Measurements from ENCODE around the gene TENM4. TPM values are rescaled to one million over a fixed set of nuclear protein-coding genes. Genes with fewer than 3 reads are reported as not detected.

The TENM4 gene
- polyA plus RNA-seq, 1 of the 3 experiments (the other 2 are of a cell fraction), result 16.7 TPM

- no peak for TF ChIP-seq ZBTB33 (IDR thresholded peaks at IDR 0.05; ENCODE audit: borderline replicate concordance, low read depth)
These were observed 105.1 kb downstream of the TENM4 start (continued) for GRCh38 chr11:79335681-79336080.

- WGBS (ENCODE audit: low lambda C conversion rate), result 98% methylated on average over 2 of the region's 2 CpGs
- POLR2A ChIA-PET, result interaction anchor here (1.3 kb wide), 1 partner anchor 11 kb away, joined by 4 read pairs; no protein-coding TSS in a partner anchor
These were observed 107.5 kb downstream of the TENM4 start for GRCh38 chr11:79333355-79333754.

More at GRCh38 chr11:79333355-79333754, 107.5 kb downstream of the TENM4 start:
- H3K9ac ChIP-seq, result no peak overlapping the region
- H3K79me2 ChIP-seq (ENCODE audit: insufficient read depth), result 0 out of 2 replicates have a peak, but pooled peaks cover 2% of the 10 kb centered on the region
- H4K20me1 ChIP-seq (ENCODE audit: insufficient read depth), result peaks cover 19% of the 10 kb centered on the region
- no peak overlapping the region for H3K4me3 ChIP-seq (ENCODE audit: low read depth in 2 of 2, low read length in 1 of 2)
- peaks cover 0 to 25% of the 10 kb centered on the region in 2 experiments; a peak in 2 of 4 replicates for H3K4me1 ChIP-seq (ENCODE audit: control insufficient read depth in 1 of 2, insufficient read depth in 2 of 2, low read depth in 1 of 2, low read length in 1 of 2)
- CTCF ChIA-PET, result interaction anchor here (1.0 to 1.1 kb wide), 2 partner anchors 17 to 22 kb away, joined by 3 read pairs; no protein-coding TSS in a partner anchor
- DNase-seq, result no peak
- no peaks in the 10 kb centered on the region for H3K9me3 ChIP-seq
- no peak overlapping the region for H3K27ac ChIP-seq (ENCODE audit: low read depth in 2 of 2, low read length in 1 of 2)
- H3K36me3 ChIP-seq (replicated peaks in 1 of 2; ENCODE audit: control insufficient read depth in 1 of 2, insufficient read depth in 2 of 2, low read length in 1 of 2), result no peaks in the 10 kb centered on the region
- no peak overlapping the region for H2AFZ ChIP-seq (ENCODE audit: low read depth)
- H3K27me3 ChIP-seq (ENCODE audit: insufficient read depth), result no peaks in the 10 kb centered on the region
- H3K4me2 ChIP-seq, result no peak overlapping the region
- H3K9me2 ChIP-seq, result no peaks in the 10 kb centered on the region
- H3F3A ChIP-seq (replicated peaks; ENCODE audit: insufficient read depth), result no peaks in the 10 kb centered on the region
- TF ChIP-seq FOSL2 (IDR thresholded peaks at IDR 0.05; ENCODE audit: borderline replicate concordance, low read depth) (no peak), GATA2 (CRISPR knock-in tag; IDR thresholded peaks at IDR 0.05) (no peak), FOXJ3 (CRISPR knock-in tag; IDR thresholded peaks at IDR 0.05) (no peak), CHD2 (IDR thresholded peaks at IDR 0.05; ENCODE audit: low read length, partially characterized antibody) (no peak), SIN3A (IDR thresholded peaks at IDR 0.05; ENCODE audit: borderline replicate concordance, low read depth, low read length) (no peak), NRF1 (IDR thresholded peaks at IDR 0.05; ENCODE audit: low read depth, low read length) (no peak), USF1 (IDR thresholded peaks at IDR 0.05; ENCODE audit: borderline replicate concordance, low read depth) (no peak), MEF2A (IDR thresholded peaks at IDR 0.05; ENCODE audit: borderline replicate concordance, low read depth) (no peak), CTCF (IDR thresholded peaks at IDR 0.05) (no peak), RXRA (IDR thresholded peaks at IDR 0.05; ENCODE audit: borderline replicate concordance, low read depth) (no peak), IRF3 (IDR thresholded peaks at IDR 0.05; ENCODE audit: low read depth, low read length) (no peak), ZBTB33 (IDR thresholded peaks at IDR 0.05; ENCODE audit: borderline replicate concordance, low read depth) (no peak), FOXM1 (IDR thresholded peaks at IDR 0.05; ENCODE audit: low read depth) (no peak), MXI1 (IDR thresholded peaks at IDR 0.05; ENCODE audit: low read depth, low read length) (no peak), NFIC (IDR thresholded peaks at IDR 0.05; ENCODE audit: borderline replicate concordance) (no peak), TAF1 (IDR thresholded peaks at IDR 0.05; ENCODE audit: borderline replicate concordance, low read depth, low read length) (no peak)

Measured in SK-N-SH (cell line).